D721Med (cell line): Measurements from ENCODE around the gene GNG2.
"Not testable (repeated sequence)": the region's sequence is repeated elsewhere in the genome, so short reads cannot be mapped to it uniquely, and the experiment has no call there.

Experiments used
- DNase-seq: peaks from one replicate; pipeline ENCODE4 v3.0.0; 2011; ENCODE audit warnings: low spot score; ENCODE audit not compliant: insufficient read length
- FAIRE-seq: peaks from 2 replicates; lab custom pipeline; 2011; peaks lifted over from hg19 to GRCh38; lab: Jason Lieb, UNC
- CTCF ChIP-seq: IDR thresholded peaks from 2 replicates; pipeline ENCODE4 v1.5.1; 2012; ENCODE audit warnings: mild to moderate bottlenecking, control low read depth; ENCODE audit not compliant: insufficient read depth; ENCODE audit errors: missing control alignments

The GNG2 gene

GRCh38 chr14:51889851-51890250 is 29.4 kb downstream of the GNG2 start:
- FAIRE-seq: no peak
- DNase-seq: no peak
- TF ChIP-seq CTCF: no peak

GRCh38 chr14:51894250-51894649 is 33.8 kb downstream of the GNG2 start:
- FAIRE-seq (no peak), DNase-seq (no peak)
- no peak for TF ChIP-seq CTCF

- no peak for TF ChIP-seq CTCF
- FAIRE-seq: no peak
- no peak for DNase-seq
Observed at GRCh38 chr14:51895375-51895774, 35.0 kb downstream of the GNG2 start.

GRCh38 chr14:51897791-51898355 is 37.5 kb downstream of the GNG2 start:
- FAIRE-seq (no peak), DNase-seq (no peak)
- no peak for TF ChIP-seq CTCF

- FAIRE-seq (no peak), DNase-seq (no peak)
- TF ChIP-seq CTCF: no peak
Observed at GRCh38 chr14:51901475-51902024, 41.1 kb downstream of the GNG2 start.

- not testable (repeated sequence) for FAIRE-seq, DNase-seq
Observed at GRCh38 chr14:51905656-51906121, 45.3 kb downstream of the GNG2 start.

- no peak for FAIRE-seq
- no peak for DNase-seq
Observed at GRCh38 chr14:51908086-51908485, 47.7 kb downstream of the GNG2 start.

More at GRCh38 chr14:51908086-51908485, 47.7 kb downstream of the GNG2 start:
- TF ChIP-seq CTCF: no peak
